WTC11 (cell line): ENCODE results near the gene SNRPA1. TPM values are rescaled to one million over a fixed set of nuclear protein-coding genes. Genes with fewer than 3 reads are reported as not detected.

ENCODE experiments used
- ATAC-seq: fragments of 200-7000 bp; cut with Tn5 transposase; 2 replicates; pipeline ENCODE4 v1.10.0; 2021; ENCODE audit warnings: mild to moderate bottlenecking, moderate library complexity
- CTCF ChIA-PET: fragments of 300-600 bp; sonication (Branson Sonifier 250); formaldehyde crosslinking; loops from one replicate; lab custom pipeline; 2021; ENCODE audit warnings: antibody characterized with exemption; lab: Charles Lee
- POLR2A ChIA-PET: fragments of 350-600 bp; sonication (Branson Sonifier 250); formaldehyde crosslinking; loops from one replicate; lab custom pipeline; 2021; ENCODE audit warnings: antibody characterized with exemption; lab: Charles Lee
- DNase-seq: peaks from one replicate; pipeline ENCODE4 v3.0.0; 2021; ENCODE audit warnings: low spot score
- H3K27ac Mint-ChIP-seq: 2 replicates; pipeline ENCODE4 v1.8.0; 2021; ENCODE audit warnings: mixed read lengths
- H3K27me3 Mint-ChIP-seq: 2 replicates; pipeline ENCODE4 v1.8.0; 2021; ENCODE audit warnings: low read depth, mild to moderate bottlenecking, moderate library complexity, mixed read lengths
- H3K36me3 Mint-ChIP-seq: 2 replicates; pipeline ENCODE4 v1.8.0; 2021; ENCODE audit warnings: mixed read lengths
- H3K4me1 Mint-ChIP-seq: 2 replicates; pipeline ENCODE4 v1.8.0; 2022; ENCODE audit warnings: mixed read lengths
- H3K4me3 Mint-ChIP-seq: 2 replicates; pipeline ENCODE4 v1.8.0; 2021; ENCODE audit warnings: mild to moderate bottlenecking, moderate library complexity, mixed read lengths
- H3K9me3 Mint-ChIP-seq: 2 replicates; pipeline ENCODE4 v1.8.0; 2021; ENCODE audit warnings: mixed read lengths
- ARID4B ChIP-seq: sonication (generic); formaldehyde crosslinking; IDR thresholded peaks from 2 replicates; pipeline ENCODE4 v1.8.0; 2023; ENCODE audit warnings: missing genetic modification reagents, mild to moderate bottlenecking, borderline replicate concordance
- ATF1 ChIP-seq: sonication (generic); formaldehyde crosslinking; IDR thresholded peaks from 2 replicates; pipeline ENCODE4 v1.8.1; 2023; ENCODE audit warnings: mild to moderate bottlenecking, moderate library complexity, missing genetic modification reagents
- CDX4 ChIP-seq: fragments of 250-450 bp; sonication (Bioruptor Pico); IDR thresholded peaks from 2 replicates; pipeline ENCODE4 v1.9.0; 2021; ENCODE audit warnings: moderate library complexity, mild to moderate bottlenecking, inconsistent platforms, borderline replicate concordance
- E2F1 ChIP-seq: sonication (generic); formaldehyde crosslinking; IDR thresholded peaks from 2 replicates; pipeline ENCODE4 v1.8.0; 2022; ENCODE audit warnings: mild to moderate bottlenecking, missing genetic modification reagents
- E2F5 ChIP-seq: sonication (generic); formaldehyde crosslinking; IDR thresholded peaks from 2 replicates; pipeline ENCODE4 v1.8.1; 2022; ENCODE audit warnings: mild to moderate bottlenecking, moderate library complexity, missing genetic modification reagents
- ERG ChIP-seq: fragments of 250-450 bp; sonication (Bioruptor Pico); IDR thresholded peaks from 2 replicates; pipeline ENCODE4 v1.8.0; 2021; ENCODE audit warnings: mild to moderate bottlenecking
- FOXJ3 ChIP-seq: sonication (generic); formaldehyde crosslinking; IDR thresholded peaks from 2 replicates; pipeline ENCODE4 v1.9.0; 2021; ENCODE audit warnings: missing genetic modification reagents, mild to moderate bottlenecking, borderline replicate concordance
- JUN ChIP-seq: sonication (generic); formaldehyde crosslinking; IDR thresholded peaks from 2 replicates; pipeline ENCODE4 v1.8.0; 2023; ENCODE audit warnings: mild to moderate bottlenecking, missing genetic modification reagents
- KAT7 ChIP-seq: sonication (generic); formaldehyde crosslinking; IDR thresholded peaks from 2 replicates; pipeline ENCODE4 v1.8.1; 2023; ENCODE audit warnings: missing genetic modification reagents, mild to moderate bottlenecking, borderline replicate concordance
- NFATC4 ChIP-seq: fragments of 250-450 bp; sonication (Bioruptor Pico); IDR thresholded peaks from 2 replicates; pipeline ENCODE4 v1.9.0; 2021; ENCODE audit warnings: mild to moderate bottlenecking
- NFYB ChIP-seq: sonication (generic); formaldehyde crosslinking; conservative IDR thresholded peaks from 2 replicates; pipeline ENCODE4 v1.8.0; 2022; ENCODE audit warnings: low read depth, missing genetic modification reagents
- NR2C2 ChIP-seq: sonication (generic); formaldehyde crosslinking; IDR thresholded peaks from 2 replicates; pipeline ENCODE4 v1.8.0; 2022; ENCODE audit warnings: mild to moderate bottlenecking, missing genetic modification reagents
- SOX15 ChIP-seq: fragments of 250-450 bp; sonication (Bioruptor Pico); IDR thresholded peaks from 2 replicates; pipeline ENCODE4 v1.9.0; 2021; ENCODE audit warnings: mild to moderate bottlenecking
- STAT6 ChIP-seq: sonication (generic); formaldehyde crosslinking; conservative IDR thresholded peaks from 2 replicates; pipeline ENCODE4 v1.8.1; 2023; ENCODE audit warnings: mild to moderate bottlenecking, low read depth, missing genetic modification reagents, moderate library complexity
- TEAD4 ChIP-seq: sonication (generic); formaldehyde crosslinking; IDR thresholded peaks from 2 replicates; pipeline ENCODE4 v1.8.0; 2022; ENCODE audit warnings: mild to moderate bottlenecking, missing genetic modification reagents
- TP53 ChIP-seq: sonication (generic); formaldehyde crosslinking; IDR thresholded peaks from 2 replicates; pipeline ENCODE4 v1.8.1; 2023; ENCODE audit warnings: mild to moderate bottlenecking, missing genetic modification reagents
- ZNF232 ChIP-seq: sonication (generic); formaldehyde crosslinking; IDR thresholded peaks from 2 replicates; pipeline ENCODE4 v1.8.0; 2022; ENCODE audit warnings: mild to moderate bottlenecking, missing genetic modification reagents
- ZNF281 ChIP-seq: sonication (generic); formaldehyde crosslinking; IDR thresholded peaks from 2 replicates; pipeline ENCODE4 v1.8.0; 2023; ENCODE audit warnings: mild to moderate bottlenecking, missing genetic modification reagents
- ZNF512 ChIP-seq: sonication (generic); formaldehyde crosslinking; IDR thresholded peaks from 2 replicates; pipeline ENCODE4 v1.8.1; 2022; ENCODE audit warnings: missing genetic modification reagents, borderline replicate concordance
- ZNF671 ChIP-seq: fragments of 250-450 bp; sonication (Bioruptor Pico); IDR thresholded peaks from 2 replicates; pipeline ENCODE4 v1.8.0; 2021; ENCODE audit warnings: mild to moderate bottlenecking
- total RNA-seq: library from RNA; stranded (reverse); gene quantifications from 3 replicates; pipeline ENCODE4 v1.2.3, GENCODE V29; 2021

SNRPA1 gene
- total RNA-seq, 1 experiment from 2014 or later = 170 TPM

- no peak overlapping the region for H3K4me3 Mint-ChIP-seq
- H3K4me1 Mint-ChIP-seq = peaks cover 6% of the 10 kb centered on the region
- TF ChIP-seq JUN (CRISPR knock-in tag) (no peak), NR2C2 (CRISPR knock-in tag) (no peak), NFYB (CRISPR knock-in tag) (no peak), E2F5 (CRISPR knock-in tag) (no peak)
- TF ChIP-seq, all 79 proteins: peak for 0
- ChIA-PET CTCF (no interaction called here), POLR2A (no interaction called here)
- 0 out of 2 replicates have a peak, but pooled peaks cover 2% of the 10 kb centered on the region for H3K27me3 Mint-ChIP-seq
- H3K27ac Mint-ChIP-seq = no peak overlapping the region
- DNase-seq (peak; percentile 1), ATAC-seq (no peak)
- no peaks in the 10 kb centered on the region for H3K36me3 Mint-ChIP-seq
- peaks cover 3% of the 10 kb centered on the region; the same call in 1 of the 2 replicates for H3K9me3 Mint-ChIP-seq
Observed at GRCh38 chr15:101316529-101316928, 21.5 kb upstream of the SNRPA1 start.

- Mint-ChIP-seq H3K27ac (no peak overlapping the region), H3K36me3 (no peaks in the 10 kb centered on the region), H3K9me3 (peaks cover 3% of the 10 kb centered on the region; the same call in 1 of the 2 replicates), H3K4me3 (no peak overlapping the region), H3K27me3 (0 out of 2 replicates have a peak, but pooled peaks cover 2% of the 10 kb centered on the region), H3K4me1 (peaks cover 2% of the 10 kb centered on the region)
- no peak for ATAC-seq
- CTCF ChIA-PET = no interaction called here
- POLR2A ChIA-PET = no interaction called here
- DNase-seq = no peak
- no peak for TF ChIP-seq ZNF671 (CRISPR knock-in tag)
- TF ChIP-seq SOX15 (CRISPR knock-in tag) = no peak
- TF ChIP-seq ARID4B (CRISPR knock-in tag) = no peak
- TF ChIP-seq STAT6 (CRISPR knock-in tag) = no peak
- no peak for TF ChIP-seq TP53 (CRISPR knock-in tag)
- no peak for TF ChIP-seq ERG (CRISPR knock-in tag)
- no peak for TF ChIP-seq NFATC4 (CRISPR knock-in tag)
- no peak for TF ChIP-seq CDX4
- TF ChIP-seq ATF1 = no peak
- TF ChIP-seq E2F1 = no peak
- TF ChIP-seq KAT7 (CRISPR knock-in tag) = no peak
- TF ChIP-seq TEAD4 = no peak
- TF ChIP-seq ZNF281 = no peak
- no peak for TF ChIP-seq ZNF232
- TF ChIP-seq FOXJ3 = no peak
- TF ChIP-seq ZNF512 (CRISPR knock-in tag) = no peak
Observed at GRCh38 chr15:101315736-101316135, 20.7 kb upstream of the SNRPA1 start.
